ENCODE measurements around the gene APPBP2.

APPBP2 gene, protein sequence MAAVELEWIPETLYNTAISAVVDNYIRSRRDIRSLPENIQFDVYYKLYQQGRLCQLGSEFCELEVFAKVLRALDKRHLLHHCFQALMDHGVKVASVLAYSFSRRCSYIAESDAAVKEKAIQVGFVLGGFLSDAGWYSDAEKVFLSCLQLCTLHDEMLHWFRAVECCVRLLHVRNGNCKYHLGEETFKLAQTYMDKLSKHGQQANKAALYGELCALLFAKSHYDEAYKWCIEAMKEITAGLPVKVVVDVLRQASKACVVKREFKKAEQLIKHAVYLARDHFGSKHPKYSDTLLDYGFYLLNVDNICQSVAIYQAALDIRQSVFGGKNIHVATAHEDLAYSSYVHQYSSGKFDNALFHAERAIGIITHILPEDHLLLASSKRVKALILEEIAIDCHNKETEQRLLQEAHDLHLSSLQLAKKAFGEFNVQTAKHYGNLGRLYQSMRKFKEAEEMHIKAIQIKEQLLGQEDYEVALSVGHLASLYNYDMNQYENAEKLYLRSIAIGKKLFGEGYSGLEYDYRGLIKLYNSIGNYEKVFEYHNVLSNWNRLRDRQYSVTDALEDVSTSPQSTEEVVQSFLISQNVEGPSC

DNA sequence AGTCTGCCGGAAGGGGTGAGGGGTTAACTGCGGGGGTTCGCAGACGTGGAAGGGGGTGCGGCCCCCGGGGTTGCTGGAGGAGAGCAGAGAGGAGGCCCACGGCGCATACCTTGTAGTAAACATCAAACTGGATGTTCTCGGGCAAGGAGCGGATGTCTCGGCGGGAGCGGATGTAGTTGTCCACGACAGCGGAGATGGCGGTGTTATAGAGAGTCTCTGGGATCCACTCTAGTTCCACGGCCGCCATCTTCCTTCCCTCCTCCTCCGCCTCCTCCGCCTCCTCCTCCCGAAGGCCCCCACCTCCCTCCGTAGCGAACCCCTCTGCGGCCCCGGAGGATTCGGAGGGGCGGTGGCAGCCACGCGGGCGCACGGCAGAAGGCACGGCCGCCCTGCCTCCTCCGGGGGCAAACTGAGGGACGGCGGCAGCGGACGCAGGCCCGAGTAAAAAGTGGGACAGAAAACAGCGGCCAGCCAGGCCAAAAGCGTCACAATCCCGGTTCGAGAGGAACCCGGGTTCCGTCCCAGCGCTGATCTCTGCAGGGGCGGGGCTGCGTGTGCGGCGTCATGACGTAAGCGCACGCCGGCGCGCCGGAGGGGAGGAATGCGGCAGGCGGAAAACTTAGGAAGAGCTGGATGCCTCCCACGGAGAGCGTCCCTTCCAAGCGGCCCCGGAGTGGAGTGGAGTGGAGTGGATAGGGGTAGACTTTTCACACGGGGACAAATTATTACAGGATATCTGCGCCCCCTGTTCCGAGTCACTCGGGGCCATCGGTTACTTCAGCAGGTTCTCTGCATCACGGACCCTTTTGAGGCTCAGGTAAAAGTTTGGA is at the start of gene APPBP2:
APPBP2 (minus strand) TSS at position 558 of the 830 bp plus-strand sequence; CDS start at position 247, 311 bp downstream.
- Histone ChIP-seq H3K27ac (ENCODE audit: low read depth, low read length) (peak within 1 kb of the TSS; percentile 78), H3K9me2 (replicated peaks; ENCODE audit: control insufficient read depth, low read length) (no peaks in the 10 kb centered on the region), H4K20me1 (ENCODE audit: control insufficient read depth, insufficient read depth, low read depth, low read length) (peaks cover 11% of the 10 kb centered on the region), H3K36me3 (ENCODE audit: control insufficient read depth, low read length) (peaks cover 26% of the 10 kb centered on the region), H3K4me3 (ENCODE audit: low read length) (peak within 1 kb of the TSS; percentile 96), H3K27me3 (ENCODE audit: control insufficient read depth, low read length) (no peaks in the 10 kb centered on the region), H3K4me2 (ENCODE audit: low read length) (peak within 1 kb of the TSS; percentile 99), H3K79me2 (ENCODE audit: control insufficient read depth, low read length) (peaks cover 69% of the 10 kb centered on the region), H3K4me1 (ENCODE audit: control insufficient read depth, low read length) (peaks cover 20% of the 10 kb centered on the region), H3F3A (ENCODE audit: control insufficient read depth, insufficient read depth) (no peaks in the 10 kb centered on the region), H3K9me3 (ENCODE audit: control insufficient read depth, insufficient read depth, low read length) (no peaks in the 10 kb centered on the region)
- TF ChIP-seq, protein P1, sequence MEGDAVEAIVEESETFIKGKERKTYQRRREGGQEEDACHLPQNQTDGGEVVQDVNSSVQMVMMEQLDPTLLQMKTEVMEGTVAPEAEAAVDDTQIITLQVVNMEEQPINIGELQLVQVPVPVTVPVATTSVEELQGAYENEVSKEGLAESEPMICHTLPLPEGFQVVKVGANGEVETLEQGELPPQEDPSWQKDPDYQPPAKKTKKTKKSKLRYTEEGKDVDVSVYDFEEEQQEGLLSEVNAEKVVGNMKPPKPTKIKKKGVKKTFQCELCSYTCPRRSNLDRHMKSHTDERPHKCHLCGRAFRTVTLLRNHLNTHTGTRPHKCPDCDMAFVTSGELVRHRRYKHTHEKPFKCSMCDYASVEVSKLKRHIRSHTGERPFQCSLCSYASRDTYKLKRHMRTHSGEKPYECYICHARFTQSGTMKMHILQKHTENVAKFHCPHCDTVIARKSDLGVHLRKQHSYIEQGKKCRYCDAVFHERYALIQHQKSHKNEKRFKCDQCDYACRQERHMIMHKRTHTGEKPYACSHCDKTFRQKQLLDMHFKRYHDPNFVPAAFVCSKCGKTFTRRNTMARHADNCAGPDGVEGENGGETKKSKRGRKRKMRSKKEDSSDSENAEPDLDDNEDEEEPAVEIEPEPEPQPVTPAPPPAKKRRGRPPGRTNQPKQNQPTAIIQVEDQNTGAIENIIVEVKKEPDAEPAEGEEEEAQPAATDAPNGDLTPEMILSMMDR (IDR thresholded peaks at IDR 0.05; ENCODE audit: low read depth, low read length, poor library complexity, severe bottlenecking), result no peak
- no peak for TF ChIP-seq EZH2phosphoT487 (IDR thresholded peaks at IDR 0.05; ENCODE audit: borderline replicate concordance, low read length)

DNA sequence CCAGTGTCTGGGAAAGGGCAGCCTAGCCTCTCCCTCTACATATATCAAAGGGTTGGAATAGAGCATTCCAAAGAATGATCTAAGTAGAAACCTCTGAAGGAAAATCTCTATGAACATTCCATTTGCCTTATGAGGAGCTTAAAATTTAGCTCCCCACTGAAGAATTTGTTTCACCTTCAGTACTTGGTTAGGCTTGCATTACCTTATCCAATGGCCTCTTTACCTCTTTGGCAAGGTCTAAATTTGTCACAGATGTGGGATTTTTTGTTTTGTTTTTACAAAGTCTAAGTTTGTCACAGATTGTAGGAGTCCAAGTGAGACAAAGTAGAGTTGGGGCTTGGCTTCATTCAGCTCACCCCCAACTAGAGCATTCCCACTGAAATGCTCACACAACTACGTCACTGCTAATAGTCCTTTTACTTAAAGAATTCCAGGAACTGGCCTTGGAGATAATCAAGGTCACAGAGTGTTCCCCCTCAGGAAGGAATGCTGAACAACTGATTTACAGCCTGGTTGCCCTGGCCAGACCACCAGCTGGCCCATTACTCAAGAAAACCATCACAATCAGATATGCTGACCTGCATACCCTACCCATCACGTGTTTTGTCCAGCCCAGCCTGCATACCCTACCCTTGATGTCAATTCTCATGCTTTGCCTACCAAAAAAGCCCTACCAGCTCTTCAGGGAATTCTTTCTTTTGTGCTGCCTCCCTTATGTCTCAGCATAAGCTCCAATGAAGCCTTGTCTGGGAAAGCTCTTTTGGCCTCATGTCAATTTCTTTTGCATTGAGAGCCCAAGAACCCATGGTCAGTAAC is 47.4 kb upstream of the APPBP2 start:
- no peaks in the 10 kb centered on the region for H3K36me3 ChIP-seq (ENCODE audit: control insufficient read depth, low read length)
- H4K20me1 ChIP-seq (ENCODE audit: control insufficient read depth, insufficient read depth, low read depth, low read length), result no peaks in the 10 kb centered on the region
- H3K4me1 ChIP-seq (ENCODE audit: control insufficient read depth, low read length), result no peaks in the 10 kb centered on the region
- no peaks in the 10 kb centered on the region for H3F3A ChIP-seq (ENCODE audit: control insufficient read depth, insufficient read depth)
- no peak overlapping the region for H3K27ac ChIP-seq (ENCODE audit: low read depth, low read length)
- no peak overlapping the region for H3K4me3 ChIP-seq (ENCODE audit: low read length)
- H3K9me2 ChIP-seq (replicated peaks; ENCODE audit: control insufficient read depth, low read length), result no peaks in the 10 kb centered on the region
- no peaks in the 10 kb centered on the region for H3K79me2 ChIP-seq (ENCODE audit: control insufficient read depth, low read length)
- H3K27me3 ChIP-seq (ENCODE audit: control insufficient read depth, low read length), result peaks cover 36% of the 10 kb centered on the region
- H3K9me3 ChIP-seq (ENCODE audit: control insufficient read depth, insufficient read depth, low read length), result no peaks in the 10 kb centered on the region
- H3K4me2 ChIP-seq (ENCODE audit: low read length), result no peak overlapping the region
- TF ChIP-seq, protein P1 (IDR thresholded peaks at IDR 0.05; ENCODE audit: low read depth, low read length, poor library complexity, severe bottlenecking), result no peak
- TF ChIP-seq EZH2phosphoT487 (IDR thresholded peaks at IDR 0.05; ENCODE audit: borderline replicate concordance, low read length), result no peak

DNA sequence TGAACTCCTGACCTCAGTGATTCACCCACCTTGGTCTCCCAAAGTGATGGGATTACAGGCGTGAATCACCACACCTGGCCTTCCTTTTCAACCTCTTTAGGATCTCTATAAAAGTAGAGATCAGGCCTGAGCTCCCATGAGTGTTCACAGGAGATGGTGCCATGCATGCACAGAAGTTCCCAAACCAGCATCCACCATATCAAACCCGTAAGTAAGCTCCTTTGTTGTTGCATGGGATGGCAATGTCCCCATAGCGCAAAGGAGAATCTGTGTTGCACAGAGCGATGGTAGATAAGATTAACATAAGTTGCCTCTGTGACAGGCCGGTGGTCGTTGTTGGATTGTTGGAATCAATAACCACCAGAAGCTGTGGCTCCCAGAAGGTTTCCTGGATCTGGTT is 39.2 kb upstream of the APPBP2 start:
- no peak overlapping the region for H3K4me2 ChIP-seq (ENCODE audit: low read length)
- H3K4me3 ChIP-seq (ENCODE audit: low read length), result no peak overlapping the region
- H3K4me1 ChIP-seq (ENCODE audit: control insufficient read depth, low read length), result no peaks in the 10 kb centered on the region
- no peak for TF ChIP-seq EZH2phosphoT487 (IDR thresholded peaks at IDR 0.05; ENCODE audit: borderline replicate concordance, low read length)
- TF ChIP-seq, protein P1 (IDR thresholded peaks at IDR 0.05; ENCODE audit: low read depth, low read length, poor library complexity, severe bottlenecking), result no peak
- H3K27ac ChIP-seq (ENCODE audit: low read depth, low read length), result no peak overlapping the region
- no peaks in the 10 kb centered on the region for H3K27me3 ChIP-seq (ENCODE audit: control insufficient read depth, low read length)
- no peaks in the 10 kb centered on the region for H4K20me1 ChIP-seq (ENCODE audit: control insufficient read depth, insufficient read depth, low read depth, low read length)
- H3K36me3 ChIP-seq (ENCODE audit: control insufficient read depth, low read length), result no peaks in the 10 kb centered on the region
- H3K9me3 ChIP-seq (ENCODE audit: control insufficient read depth, insufficient read depth, low read length), result no peaks in the 10 kb centered on the region
- no peaks in the 10 kb centered on the region for H3F3A ChIP-seq (ENCODE audit: control insufficient read depth, insufficient read depth)
- H3K79me2 ChIP-seq (ENCODE audit: control insufficient read depth, low read length), result no peaks in the 10 kb centered on the region
- H3K9me2 ChIP-seq (replicated peaks; ENCODE audit: control insufficient read depth, low read length), result no peaks in the 10 kb centered on the region
